ENCODE data around the gene LEPROT.
"Not testable (repeated sequence)": the region's sequence is repeated elsewhere in the genome, so short reads cannot be mapped to it uniquely, and the experiment has no call there.

The LEPROT gene

DNA sequence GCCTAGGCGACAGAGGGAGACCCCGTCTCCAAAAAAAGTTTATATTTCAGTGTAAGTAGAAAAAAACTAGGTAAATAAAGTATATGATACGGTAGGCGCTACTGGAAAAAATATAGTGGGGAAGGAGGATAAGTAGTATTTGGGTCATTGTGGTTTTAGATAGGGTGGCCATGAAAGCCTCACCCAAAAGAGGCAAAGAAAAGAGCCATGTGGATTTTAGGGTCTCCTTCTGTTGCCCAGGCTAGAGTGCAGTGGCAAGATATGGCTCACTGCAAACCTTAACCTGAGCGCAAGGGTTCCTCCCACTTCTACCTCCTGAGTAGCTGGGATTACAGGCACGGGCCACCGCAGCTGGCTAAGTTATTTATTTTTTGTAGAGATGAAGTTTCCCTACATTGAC, 17.1 kb downstream of the LEPROT start:
- DNase-seq (ENCODE audit: low read depth) = no peak

DNA sequence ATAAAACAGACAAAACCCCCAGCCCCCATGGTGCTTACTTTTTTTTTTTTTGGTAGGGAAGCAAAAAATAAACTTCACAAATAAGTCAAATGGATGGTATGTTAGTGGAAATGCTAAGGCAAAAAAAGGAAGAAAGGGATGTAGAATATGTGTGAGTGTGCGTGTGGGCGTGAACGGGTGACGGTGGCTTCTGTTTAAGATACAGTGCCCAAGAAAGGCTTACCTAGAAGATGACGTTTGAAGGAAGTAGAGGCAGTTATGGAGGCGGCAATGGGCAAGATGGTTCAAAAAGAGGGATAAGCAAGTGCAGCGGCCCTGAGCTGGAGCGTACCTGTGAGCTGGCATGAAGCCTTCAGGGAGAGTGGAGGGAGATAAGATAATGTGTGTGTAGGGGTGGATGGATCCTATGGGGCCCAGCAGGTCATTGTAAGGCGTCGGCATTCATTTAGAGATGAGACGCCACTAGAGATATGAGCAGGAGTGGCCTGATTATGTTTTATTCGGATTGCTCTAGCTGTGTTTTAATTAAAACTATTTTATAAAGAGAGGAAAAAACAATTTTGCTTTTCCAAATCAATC, 19.9 kb downstream of the LEPROT start:
- no peak for DNase-seq (ENCODE audit: low read depth)

DNA sequence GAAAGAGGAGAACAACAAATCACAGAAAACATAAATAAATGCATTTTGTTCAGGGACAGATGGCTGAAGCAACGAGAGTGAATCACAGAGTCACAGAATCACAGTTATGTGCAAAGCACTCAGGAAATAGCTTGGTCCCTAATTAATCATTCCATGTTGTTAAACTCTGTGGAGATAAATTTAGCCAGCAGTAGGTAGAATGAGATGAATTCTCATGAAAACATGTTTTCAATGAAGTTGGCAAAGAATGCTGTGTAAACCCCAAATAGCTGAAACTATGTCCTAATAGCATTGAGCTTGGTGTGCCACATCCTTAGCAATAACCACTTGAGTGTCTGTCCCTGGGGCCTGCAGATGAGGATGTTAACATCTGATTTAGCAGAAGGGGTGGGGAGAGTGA, 20.4 kb downstream of the LEPROT start:
- DNase-seq (ENCODE audit: low read depth) = no peak

DNA sequence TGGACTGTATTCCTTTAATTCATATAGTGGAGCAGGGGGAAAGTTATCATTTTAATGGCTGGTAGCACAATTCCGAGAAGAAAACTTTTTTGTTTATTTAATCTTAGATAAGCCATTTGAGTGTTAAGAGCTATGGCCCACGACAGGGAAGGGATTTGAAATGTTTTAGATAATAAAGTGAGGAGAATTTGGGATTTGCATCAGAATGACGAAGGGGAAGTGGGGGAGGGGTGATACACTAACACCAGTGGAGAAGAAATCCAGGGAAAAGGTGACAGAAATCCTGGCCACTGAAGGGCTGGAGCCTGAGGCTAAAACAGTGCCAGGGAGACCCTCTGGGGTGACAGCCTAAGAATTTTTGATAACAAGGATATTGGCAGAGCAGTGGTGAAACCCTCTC, 21.0 kb downstream of the LEPROT start:
- DNase-seq (ENCODE audit: low read depth) = no peak

DNA sequence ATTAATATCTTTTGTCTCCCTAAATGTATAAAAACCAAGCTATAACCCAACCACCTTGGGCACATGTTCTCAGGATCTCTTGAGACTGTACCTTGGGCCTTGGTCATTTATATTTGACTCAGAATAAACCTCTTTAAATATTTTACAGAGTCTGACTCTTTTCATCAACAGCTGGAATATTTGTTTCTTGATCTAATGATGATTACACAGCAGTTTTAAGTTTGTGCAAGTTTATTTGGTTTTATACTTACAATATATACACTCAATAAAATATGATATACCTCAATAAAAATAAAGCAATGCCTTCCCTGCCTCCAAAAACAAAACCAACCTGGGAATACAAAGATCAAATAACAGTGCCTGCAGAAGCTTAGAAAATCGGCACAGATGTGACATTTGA, 22.0 kb downstream of the LEPROT start:
- DNase-seq (ENCODE audit: low read depth) = no peak

DNA sequence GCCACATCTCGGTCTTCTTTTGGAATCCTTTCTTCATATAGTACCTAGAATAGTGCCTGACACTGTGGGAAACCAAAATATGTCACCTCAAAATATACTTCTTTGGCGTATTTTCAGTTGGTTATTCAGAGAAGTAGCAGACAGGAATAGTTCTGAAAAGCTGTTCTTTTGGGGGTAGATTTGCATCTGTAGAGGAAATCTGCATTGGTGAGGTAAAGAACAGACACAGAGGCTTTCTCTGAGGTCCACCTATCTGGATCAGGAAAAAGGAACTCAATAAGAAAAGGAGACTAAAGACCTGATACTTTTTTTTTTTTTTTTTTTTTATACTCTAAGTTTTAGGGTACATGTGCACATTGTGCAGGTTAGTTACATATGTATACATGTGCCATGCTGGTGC, 23.2 kb downstream of the LEPROT start:
- DNase-seq (ENCODE audit: low read depth) = no peak

DNA sequence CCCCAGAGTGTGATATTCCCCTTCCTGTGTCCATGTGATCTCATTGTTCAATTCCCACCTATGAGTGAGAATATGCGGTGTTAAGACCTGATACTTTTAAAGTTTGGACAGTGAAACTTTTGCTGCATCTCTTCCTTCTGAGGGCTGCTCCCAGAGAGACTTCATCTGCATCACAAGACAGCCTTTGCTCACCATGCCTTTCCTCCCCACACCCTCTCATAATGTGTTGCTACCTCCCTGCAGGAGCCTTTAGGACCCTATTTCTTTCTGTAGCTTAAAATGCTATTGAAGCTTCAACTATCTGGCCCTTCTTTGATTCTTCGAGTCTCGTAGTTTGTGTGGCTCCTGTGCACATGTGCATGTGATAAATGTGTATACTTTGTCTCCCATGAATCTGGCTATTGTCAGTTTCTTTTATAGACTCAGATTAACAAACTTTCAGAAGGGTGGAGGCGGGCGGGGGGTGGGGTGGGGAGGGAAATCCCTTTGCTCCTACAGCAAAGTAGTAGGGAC, 23.7 kb downstream of the LEPROT start:
- no peak for DNase-seq (ENCODE audit: low read depth)

DNA sequence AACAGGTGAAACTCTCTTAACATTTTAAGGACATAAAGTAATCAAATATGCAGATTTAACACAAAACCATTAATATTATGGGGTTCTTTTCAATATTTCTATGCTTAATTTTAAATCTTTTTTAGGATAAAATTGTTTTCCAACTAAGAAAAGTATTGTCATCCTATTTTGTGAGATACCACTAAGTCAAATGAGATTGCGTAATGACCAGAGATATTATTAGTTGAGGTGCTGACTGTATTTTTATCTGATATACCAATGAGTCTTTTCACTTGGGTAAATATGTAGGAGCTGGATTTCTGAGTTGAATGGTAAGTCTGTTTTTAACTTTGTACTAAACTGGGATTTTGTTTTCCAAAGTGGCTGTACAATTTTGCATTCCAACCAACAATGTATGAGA, 25.4 kb downstream of the LEPROT start:
- DNase-seq (ENCODE audit: low read depth) = no peak

DNA sequence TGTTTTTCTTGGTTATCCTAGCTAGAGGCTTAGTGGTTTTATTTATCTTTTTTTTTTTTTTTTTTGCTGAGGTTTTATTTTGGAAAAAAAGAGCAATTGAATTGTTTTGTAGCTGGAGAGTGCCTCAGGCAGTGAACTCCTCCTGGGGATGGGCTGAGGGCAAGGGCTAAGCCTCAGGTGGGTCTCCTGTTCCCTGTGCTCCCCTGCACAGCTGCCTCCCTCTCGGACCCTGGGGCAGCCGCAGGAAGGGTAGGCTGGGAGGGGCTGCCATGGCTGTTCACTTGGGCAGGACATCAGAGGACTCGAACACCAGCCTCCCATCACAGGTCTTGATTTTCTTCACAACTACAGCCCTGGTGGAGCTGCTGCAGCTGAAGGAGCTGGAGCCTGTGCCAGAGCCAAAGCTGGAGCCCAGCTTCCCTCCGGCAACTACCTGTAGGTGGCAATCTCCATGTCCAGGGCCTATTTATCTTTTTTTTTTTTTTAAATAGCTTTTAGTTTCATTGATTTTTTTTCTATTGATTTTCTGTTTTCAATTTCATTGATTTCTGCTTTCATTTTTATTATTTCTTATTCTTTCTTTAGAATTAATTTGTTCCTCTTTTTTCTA, 28.9 kb downstream of the LEPROT start:
- no peak for DNase-seq (ENCODE audit: low read depth)

DNA sequence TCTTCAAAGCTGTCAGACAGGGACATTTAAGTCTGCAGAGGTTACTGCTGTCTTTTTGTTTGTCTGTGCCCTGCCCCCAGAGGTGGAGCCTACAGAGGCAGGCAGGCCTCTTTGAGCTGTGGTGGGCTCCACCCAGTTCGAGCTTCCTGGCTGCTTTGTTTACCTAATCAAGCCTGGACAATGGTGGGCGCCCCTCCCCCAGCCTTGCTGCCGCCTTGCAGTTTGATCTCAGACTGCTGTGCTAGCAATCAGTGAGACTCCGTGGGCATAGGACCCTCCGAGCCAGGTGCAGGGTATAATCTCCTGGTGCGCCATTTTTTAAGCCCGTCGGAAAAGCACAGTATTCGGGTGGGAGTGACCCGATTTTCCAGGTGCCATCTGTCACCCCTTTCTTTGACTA, 35.2 kb downstream of the LEPROT start:
- DNase-seq (ENCODE audit: low read depth) = not testable (repeated sequence)

DNA sequence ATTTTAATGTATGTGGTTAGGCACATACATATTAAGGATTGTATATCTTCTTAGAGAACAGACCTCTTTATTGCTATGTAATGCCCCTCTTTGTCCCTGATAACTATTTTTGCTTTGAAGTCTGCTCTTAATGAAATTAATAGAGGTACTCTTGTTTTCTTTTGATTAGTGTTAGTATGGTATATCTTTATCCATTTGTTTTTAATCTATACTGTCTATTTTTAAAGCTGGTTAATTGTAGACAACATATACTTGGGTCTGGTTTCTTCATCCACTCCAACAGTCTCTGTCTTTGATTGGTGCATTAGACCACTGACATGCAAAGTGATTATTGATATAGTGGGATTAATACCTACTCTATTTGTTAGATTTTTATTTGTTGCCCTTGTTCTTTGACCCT, 36.0 kb downstream of the LEPROT start:
- DNase-seq (ENCODE audit: low read depth) = no peak

DNA sequence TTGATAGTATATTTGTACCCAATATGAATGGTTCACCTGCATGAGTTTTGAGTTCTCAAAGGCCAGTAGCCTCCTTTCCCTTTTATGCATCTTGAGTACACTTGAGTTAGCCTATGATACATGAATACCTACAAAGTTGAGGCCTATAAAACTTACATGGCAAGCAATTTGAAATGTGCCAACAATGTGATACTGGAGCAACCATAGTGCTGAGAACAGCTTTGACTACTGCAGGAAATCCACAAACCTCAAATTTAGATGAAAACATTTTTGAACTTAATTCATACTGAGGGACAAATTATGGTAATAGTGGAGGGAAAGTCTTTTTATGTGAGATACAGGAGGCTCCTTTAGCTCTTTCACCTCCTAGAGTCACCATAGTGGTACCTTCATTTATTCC, 37.4 kb downstream of the LEPROT start:
- DNase-seq (ENCODE audit: low read depth) = no peak

DNA sequence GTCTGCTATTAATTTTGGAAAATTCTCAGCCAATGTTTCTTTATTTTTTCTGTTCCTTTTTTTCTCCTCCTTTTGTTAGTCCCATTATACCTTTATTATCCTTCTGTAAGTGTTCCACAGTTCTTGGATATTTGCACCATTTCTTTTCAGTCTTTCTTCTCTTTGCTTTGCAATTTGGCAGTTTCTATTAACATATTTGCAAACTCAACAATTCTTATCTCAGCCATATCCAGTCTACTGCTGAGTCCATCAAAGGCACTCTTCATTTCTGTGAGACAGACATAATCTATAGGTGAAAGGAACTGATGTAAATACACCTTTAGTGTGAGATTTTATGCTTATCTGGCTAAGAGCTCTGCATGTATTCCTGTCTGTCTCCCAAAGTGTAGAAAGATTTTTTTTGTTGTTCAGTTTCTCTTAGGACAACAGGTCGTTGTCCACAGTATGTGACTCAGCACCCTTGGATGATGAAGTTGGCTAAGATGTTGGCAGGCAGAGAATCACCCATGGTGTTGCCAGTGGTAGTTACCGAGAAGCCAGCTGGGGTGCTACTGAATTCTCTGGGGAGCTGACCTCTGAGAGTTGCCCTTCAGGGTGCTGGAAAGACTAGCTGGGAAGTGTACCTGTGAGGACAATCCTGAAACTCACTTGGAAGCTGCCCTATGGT, 38.4 kb downstream of the LEPROT start:
- no peak for DNase-seq (ENCODE audit: low read depth)

DNA sequence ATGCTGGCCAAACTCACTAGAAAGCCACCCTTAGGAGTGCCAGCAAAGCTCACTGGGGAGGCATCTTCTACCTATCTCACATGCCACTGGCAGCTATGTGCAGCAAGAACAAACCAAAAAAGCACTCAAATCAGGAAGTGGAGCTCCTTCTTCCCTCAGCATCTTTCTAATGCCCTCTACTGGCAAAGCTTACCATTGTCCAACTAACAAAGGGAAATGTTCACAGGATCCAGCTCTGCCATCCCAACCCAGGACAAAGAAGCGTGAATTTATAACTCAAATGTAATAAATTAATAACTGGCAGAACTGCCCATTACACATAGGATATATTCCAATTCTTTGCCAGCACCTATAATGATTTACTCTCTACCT, 38.9 kb downstream of the LEPROT start:
- DNase-seq (ENCODE audit: low read depth) = no peak

DNA sequence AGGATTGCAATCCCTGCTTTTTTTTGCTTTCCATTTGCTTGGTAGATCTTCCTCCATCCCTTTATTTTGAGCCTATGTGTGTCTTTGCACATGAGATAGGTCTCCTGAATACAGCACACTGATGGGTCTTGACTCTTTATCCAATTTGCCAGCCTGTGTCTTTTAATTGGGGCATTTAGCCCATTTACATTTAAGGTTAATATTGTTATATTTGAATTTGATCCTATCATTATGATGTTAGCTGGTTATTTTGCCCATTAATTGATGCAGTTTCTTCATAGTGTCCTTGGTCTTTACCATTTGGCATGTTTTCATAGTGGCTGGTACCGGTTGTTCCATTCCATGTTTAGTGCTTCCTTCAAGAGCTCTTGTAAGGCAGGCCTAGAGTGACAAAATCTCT, 45.4 kb downstream of the LEPROT start:
- not testable (repeated sequence) for DNase-seq (ENCODE audit: low read depth)

DNA sequence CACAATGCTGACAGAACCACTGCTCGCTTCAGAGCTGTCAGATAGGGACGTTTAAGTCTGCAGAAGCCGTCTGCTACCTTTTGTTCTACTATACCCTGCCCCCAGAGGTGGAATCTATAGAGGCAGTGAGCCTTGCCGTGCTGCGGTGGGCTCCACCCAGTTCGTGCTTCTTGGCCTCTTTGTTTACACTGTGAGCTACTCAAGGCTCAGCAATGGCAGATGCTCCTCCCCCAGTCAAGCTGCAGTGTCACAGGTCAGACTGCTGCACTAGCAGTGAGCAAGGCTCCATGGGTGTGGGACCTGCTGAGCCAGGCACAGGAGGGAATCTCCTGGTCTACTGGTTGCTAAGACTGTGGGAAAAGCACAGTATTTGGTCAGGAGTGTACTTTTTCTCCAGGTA, 47.1 kb downstream of the LEPROT start:
- DNase-seq (ENCODE audit: low read depth) = no peak

DNA sequence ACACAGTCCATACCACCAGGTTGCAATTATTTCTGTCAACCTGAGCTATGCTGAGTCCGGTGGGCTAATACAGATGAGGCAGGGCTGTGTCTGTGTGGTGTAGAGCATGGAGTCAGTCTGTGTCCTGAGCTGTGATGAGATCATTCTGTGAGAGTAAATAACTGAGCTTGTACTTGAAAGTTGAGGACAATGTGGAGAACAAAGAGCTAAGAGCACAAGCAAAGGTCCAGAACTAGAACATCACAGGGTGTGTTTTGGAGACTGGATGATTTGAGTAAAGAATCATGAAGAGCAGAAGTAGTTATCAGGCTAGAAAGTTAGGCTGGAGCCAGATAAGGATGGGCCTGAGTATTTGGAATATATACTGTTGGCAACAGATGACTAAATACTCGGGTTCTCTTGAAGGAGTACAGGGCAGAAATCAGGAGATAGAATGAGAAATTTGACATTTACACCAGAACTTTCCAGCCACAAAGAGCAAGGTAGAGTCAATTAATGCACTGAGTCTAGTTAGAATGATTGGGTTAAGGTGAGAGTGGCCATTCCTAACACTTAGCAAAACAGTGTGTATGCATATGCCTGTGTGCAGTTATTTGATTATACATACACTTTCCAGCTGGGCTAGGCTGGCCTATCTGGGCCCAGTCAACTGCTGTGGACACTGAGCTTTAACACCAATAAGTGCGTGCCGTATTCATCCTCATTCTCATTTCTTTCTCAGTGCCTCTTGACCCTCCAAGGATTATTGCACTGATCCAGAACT, 48.8 kb downstream of the LEPROT start:
- DNase-seq (ENCODE audit: low read depth) = no peak

DNA sequence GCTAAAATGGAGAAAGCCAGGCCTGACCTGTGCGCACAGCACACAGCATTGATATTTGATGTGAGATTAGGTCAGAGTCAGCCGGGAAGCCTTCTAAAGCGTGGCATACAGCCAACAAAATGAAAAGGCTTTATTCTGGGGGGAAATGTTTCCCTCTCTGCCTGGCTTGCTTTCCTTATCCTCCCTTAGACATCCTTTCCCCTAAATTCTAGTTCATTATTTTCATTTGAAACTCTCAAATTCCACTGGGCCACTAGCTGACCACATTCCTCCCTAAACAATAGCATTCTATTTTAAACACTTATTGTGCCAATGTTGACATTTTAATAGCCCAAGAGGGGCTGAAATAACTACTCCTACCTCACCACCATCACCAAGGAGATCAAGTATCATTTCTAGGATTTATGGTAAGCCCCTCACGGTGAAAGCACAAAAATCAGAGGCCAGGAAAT, 49.4 kb downstream of the LEPROT start:
- DNase-seq (ENCODE audit: low read depth) = no peak

DNA sequence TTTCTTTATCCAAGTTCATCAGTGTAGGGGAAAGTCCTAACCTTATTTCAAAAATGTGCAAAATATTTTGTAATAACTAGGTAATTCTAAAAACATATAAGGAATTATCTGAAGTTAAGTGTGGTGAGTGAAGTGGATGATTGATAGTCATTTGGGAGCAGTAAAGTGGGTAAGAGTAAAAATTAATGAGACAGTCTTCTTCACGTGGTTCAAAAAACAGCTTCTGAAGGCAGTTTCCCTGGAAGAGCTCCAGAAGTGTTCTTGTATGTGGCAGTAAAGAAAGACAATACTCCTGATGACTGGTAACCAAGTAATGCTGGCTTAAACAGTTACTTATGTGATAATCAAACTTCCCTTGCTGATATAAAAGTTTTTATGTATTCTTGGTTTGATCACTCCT, 50.3 kb downstream of the LEPROT start:
- DNase-seq (ENCODE audit: low read depth) = no peak

DNA sequence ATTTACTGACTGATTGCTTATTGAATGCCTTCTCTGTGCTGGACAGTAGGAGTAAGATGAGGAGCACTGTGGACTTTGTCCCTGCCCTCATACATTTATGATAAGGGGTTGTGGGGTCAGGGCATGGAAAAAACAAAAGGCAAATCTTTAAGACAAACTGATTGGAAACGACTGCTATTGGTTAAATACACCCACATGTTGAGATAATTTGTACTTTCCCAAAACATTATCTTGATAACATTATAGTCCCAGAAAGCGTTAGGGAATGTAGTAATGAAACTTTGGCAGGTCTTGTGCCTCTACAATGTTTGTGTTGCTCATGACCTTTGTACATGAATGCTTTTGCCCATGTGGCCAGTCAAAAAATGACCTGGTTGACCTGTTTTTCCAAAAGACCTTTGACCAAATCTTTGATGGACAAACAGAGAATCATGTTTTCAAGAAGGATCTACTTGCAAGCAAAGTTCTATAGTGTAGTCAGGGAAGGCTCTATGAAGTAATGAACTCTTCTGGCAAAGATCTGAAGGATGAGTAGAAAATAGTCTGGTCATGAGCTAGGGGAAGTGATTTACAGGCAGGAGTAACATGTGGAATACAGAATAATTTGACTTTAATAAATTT, 50.9 kb downstream of the LEPROT start:
- DNase-seq (ENCODE audit: low read depth) = no peak

DNA sequence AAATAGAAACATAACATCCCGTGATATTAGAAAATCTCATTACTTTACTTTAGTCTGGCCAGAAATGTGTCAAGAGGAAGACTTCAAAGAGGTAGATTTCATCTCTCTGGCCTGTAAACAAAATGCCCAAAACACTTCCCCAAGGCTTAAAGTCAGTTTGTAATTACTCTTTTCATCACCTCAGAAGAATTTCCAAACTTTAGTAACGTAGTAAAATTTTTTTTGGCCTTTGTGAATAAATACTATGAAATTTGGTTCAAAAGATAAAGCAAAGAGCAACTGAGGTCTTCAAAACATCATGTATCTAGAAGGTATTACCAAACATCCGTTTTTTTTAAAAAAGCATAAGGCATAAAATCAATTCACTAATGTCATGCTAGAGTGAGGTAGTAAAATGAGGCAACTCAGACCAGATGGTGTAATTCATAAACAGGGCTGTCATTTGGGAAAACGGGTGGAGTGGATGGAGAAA, 51.4 kb downstream of the LEPROT start:
- DNase-seq (ENCODE audit: low read depth) = no peak

DNA sequence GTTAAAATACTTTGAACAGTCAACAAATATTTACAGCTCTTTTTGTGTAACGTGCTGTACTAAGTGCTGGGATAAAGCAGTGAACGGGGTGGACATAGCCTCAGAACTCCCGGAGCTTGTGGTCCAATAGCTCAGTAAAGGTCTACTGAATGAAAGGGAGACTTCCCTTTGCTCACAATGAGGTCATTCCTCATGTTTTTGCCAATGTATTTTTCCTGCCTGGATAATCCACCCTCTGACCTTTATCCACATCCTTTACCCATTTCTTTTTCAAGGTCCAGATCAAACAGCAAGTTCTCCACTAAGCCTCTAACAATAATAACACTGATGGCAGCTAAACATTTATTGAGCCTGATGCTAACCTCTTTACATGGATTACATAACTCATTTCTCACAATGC, 55.9 kb downstream of the LEPROT start:
- DNase-seq (ENCODE audit: low read depth) = no peak
